Measurements from ENCODE around the gene LGALS3.
A peak's percentile ranks its signal among the peaks of the same experiment; 100 is the strongest.

Gene LGALS3

GRCh38 chr14:55191203-55192053 lies 62.4 kb downstream of the LGALS3 start, which contains the start of gene DLGAP5:
TSS of gene DLGAP5 (minus strand) at chr14:55191585. CDS start at chr14:55189179, 2,406 bp downstream.
- peak; percentile 98 for DNase-seq

DNA sequence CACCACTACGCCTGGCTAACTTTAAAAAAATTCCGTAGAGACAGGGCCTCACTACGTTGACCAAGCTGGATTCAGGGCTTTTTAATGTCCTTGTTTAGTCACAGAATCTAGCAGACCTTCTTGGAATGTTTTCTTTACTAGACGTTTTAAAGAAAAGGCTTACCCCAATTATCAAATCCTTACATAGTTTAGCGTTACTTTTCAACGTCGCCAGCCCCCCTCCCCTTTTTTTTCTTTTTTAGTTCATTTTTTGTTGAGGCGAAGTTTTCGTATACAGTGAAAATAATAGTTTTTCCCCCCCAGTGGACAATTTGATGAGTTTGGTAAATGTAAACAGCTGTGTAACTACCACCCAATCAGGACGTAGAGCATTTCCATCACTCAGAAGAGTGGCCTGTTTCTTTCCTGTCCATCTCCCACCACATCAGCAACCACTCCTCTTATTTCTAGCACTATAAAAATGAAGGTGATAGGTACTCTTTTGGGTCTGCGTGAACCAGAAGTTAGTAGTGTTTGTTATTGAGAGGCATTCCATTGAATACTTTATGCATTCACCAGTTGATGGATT lies 63.1 kb downstream of the LGALS3 start:
- DNase-seq: no peak

DNA sequence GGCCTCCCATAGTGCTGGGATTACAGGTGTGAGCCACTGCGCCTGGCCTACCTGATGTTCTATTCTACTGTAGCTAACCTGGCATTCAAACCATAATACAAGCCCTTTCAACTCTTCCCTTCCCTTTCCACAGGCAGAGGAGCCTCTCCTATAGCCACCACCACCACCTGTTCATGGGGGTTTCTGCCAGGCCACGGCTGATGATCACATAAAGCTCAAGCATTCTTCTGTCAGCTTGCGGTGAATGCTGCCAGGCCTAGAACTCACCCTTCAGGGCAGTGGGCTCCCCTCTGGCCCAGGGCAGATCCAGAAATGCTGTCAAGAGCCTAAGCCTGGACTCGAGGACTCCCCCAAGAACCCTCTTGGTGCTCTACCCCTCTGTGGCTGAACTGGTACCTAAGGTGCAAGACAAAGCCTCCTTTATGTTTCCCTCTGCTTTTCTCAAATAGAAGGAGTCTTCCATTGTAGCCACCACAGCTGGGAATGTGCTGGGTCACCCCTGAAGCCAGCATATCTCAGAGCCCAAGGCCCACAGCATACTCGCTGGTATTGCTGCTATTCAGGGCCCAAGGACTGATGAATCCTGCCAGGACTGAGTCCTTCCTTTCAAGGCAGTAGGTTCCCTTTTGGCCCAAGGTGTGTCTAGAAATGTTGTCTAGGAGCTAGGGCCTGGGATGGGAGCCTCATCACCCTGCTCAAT lies 65.8 kb downstream of the LGALS3 start:
- DNase-seq: no peak
